CD4-positive, alpha-beta memory T cell (primary cell): Measurements from ENCODE around the gene RHBDD1. TPM values are rescaled to one million over a fixed set of nuclear protein-coding genes. Genes with fewer than 3 reads are reported as not detected.
"Not testable (repeated sequence)": the region's sequence is repeated elsewhere in the genome, so short reads cannot be mapped to it uniquely, and the experiment has no call there.

Experiments used
- CTCF ChIA-PET: fragments of 350-600 bp; sonication (Branson Sonifier 250); formaldehyde crosslinking; loops from one replicate; lab custom pipeline; 2021; ENCODE audit warnings: inconsistent platforms; ENCODE audit not compliant: partially characterized antibody; lab: Charles Lee
- POLR2A ChIA-PET: fragments of 350-600 bp; sonication (Branson Sonifier 250); formaldehyde crosslinking; loops from one replicate; lab custom pipeline; 2021; ENCODE audit not compliant: partially characterized antibody; lab: Charles Lee
- DNase-seq, 5 donors: peaks; one replicate each; pipeline versions ENCODE4 v3.0.0 to v3.0.0-alpha.2; 2020 to 2022; ENCODE audit warnings: mixed read lengths in 1 of 5
- H3K27ac ChIP-seq: one replicate; pipeline ENCODE4 v1.7.0; 2013; ENCODE audit warnings: low read depth, low read length
- H3K27me3 ChIP-seq: 2 replicates; pipeline ENCODE4 v1.7.0; 2013; ENCODE audit warnings: mild to moderate bottlenecking, low read length, moderate library complexity; ENCODE audit not compliant: insufficient read depth
- H3K36me3 ChIP-seq: 2 replicates; pipeline ENCODE4 v1.7.0; 2013; ENCODE audit warnings: mild to moderate bottlenecking, low read length, moderate library complexity; ENCODE audit not compliant: insufficient read depth
- H3K4me1 ChIP-seq: 2 replicates; pipeline ENCODE4 v1.7.0; 2013; ENCODE audit warnings: mild to moderate bottlenecking, low read length, moderate library complexity; ENCODE audit not compliant: insufficient read depth
- H3K4me3 ChIP-seq, 2 donors: one replicate each; pipeline ENCODE4 v1.7.0; 2013; ENCODE audit warnings: low read length in 2 of 2, mild to moderate bottlenecking in 1 of 2
- H3K9me3 ChIP-seq, 2 donors: one replicate each; pipeline ENCODE4 v1.7.0; 2013; ENCODE audit warnings: low read length in 2 of 2, control low read depth in 1 of 2; ENCODE audit not compliant: control insufficient read depth in 1 of 2
- H3K27ac Mint-ChIP-seq, 7 donors: one replicate each; pipeline ENCODE4 v1.8.0; 2020 to 2021; ENCODE audit warnings: mixed read lengths in 7 of 7, mild to moderate bottlenecking in 6 of 7, inconsistent platforms in 3 of 7, moderate library complexity in 3 of 7
- H3K27me3 Mint-ChIP-seq, 2 donors: one replicate each; pipeline ENCODE4 v1.8.0; 2020 to 2021; ENCODE audit warnings: mixed read lengths in 2 of 2
- H3K36me3 Mint-ChIP-seq, 2 donors: one replicate each; pipeline ENCODE4 v1.8.0; 2020 to 2021; ENCODE audit warnings: mixed read lengths in 2 of 2, inconsistent platforms in 1 of 2, mild to moderate bottlenecking in 1 of 2
- H3K4me1 Mint-ChIP-seq, 4 donors: one replicate each; pipeline ENCODE4 v1.8.0; 2020 to 2021; ENCODE audit warnings: mixed read lengths in 4 of 4, mild to moderate bottlenecking in 1 of 4
- H3K4me3 Mint-ChIP-seq, 8 donors: one replicate each; pipeline ENCODE4 v1.8.0; 2020 to 2021; ENCODE audit warnings: mixed read lengths in 8 of 8, mild to moderate bottlenecking in 7 of 8, moderate library complexity in 6 of 8, inconsistent platforms in 3 of 8
- H3K9me3 Mint-ChIP-seq, 8 donors: one replicate each; pipeline ENCODE4 v1.8.0; 2020 to 2021; ENCODE audit warnings: mixed read lengths in 8 of 8, mild to moderate bottlenecking in 5 of 8, inconsistent platforms in 3 of 8, moderate library complexity in 1 of 8
- intact Hi-C: fragments of 100-400 bp; cut with micrococcal nuclease; formaldehyde crosslinking; loops from one replicate; pipeline ENCODE4 v1.15.1; 2023
- polyA plus RNA-seq, 2 donors: library from polyadenylated mRNA; unstranded; fragments of 300-500 nt; fragmentation: Illumina TruSeq; gene quantifications; one replicate each; pipeline ENCODE4 v1.2.3, GENCODE V29; 2021
- total RNA-seq, 2 experiments: library from RNA; stranded (reverse); gene quantifications; one replicate each; pipeline ENCODE4 v1.2.3, GENCODE V29; 2021

Gene RHBDD1
- total and polyA plus RNA-seq, 4 experiments from 2014 or later = 15.6 to 66.0 (median 40.7) TPM

GRCh38 chr2:226839161-226839560, 3.3 kb downstream of the RHBDD1 start:
- POLR2A ChIA-PET = interaction anchor here (1.1 kb wide), 1 partner anchor 9 kb away, joined by 3 read pairs; no protein-coding TSS in a partner anchor
- Mint-ChIP-seq H3K4me1 (peaks cover 52 to 90% (median 69%) of the 10 kb centered on the region in 4 donors), H3K36me3 (peaks cover 0 to 11% of the 10 kb centered on the region in 2 donors)

GRCh38 chr2:226839951-226840350, 4.1 kb downstream of the RHBDD1 start:
- Histone ChIP-seq H3K36me3 (no peaks in the 10 kb centered on the region), H3K27ac (peak overlapping the region; percentile 98), H3K4me1 (peaks cover 44% of the 10 kb centered on the region), H3K27me3 (no peaks in the 10 kb centered on the region), H3K4me3 (no peak overlapping the region), H3K9me3 (no peaks in the 10 kb centered on the region)
- POLR2A ChIA-PET = interaction anchor here (1.1 kb wide), 1 partner anchor 9 kb away, joined by 3 read pairs; no protein-coding TSS in a partner anchor
- Mint-ChIP-seq H3K27me3 (no peaks in the 10 kb centered on the region), H3K9me3 (no peaks in the 10 kb centered on the region), H3K4me3 (peak overlapping the region; percentile 33 to 98 (median 76)), H3K36me3 (peaks cover 0 to 11% of the 10 kb centered on the region in 2 donors), H3K4me1 (peaks cover 50 to 90% (median 69%) of the 10 kb centered on the region in 4 donors), H3K27ac (peak overlapping the region; percentile 93 to 100 (median 97))
- no peak for DNase-seq
- CTCF ChIA-PET = interaction anchor here (2.1 kb wide), 1 partner anchor 39 kb away, joined by 15 read pairs; the partner anchor contains the start of gene IRS1
- intact Hi-C loops = loop anchor here (5.0 to 10.0 kb wide), 3 partner anchors 188 to 1895 kb away; partner anchors contain the start of gene AGFG1

More at GRCh38 chr2:226839161-226839560, 3.3 kb downstream of the RHBDD1 start:
- H3K27ac Mint-ChIP-seq = peak overlapping the region; percentile 93 to 100 (median 100)
- DNase-seq = peak in 4 of 5 donors; percentile 29 to 40 (median 33)
- Histone ChIP-seq H3K27ac (peak overlapping the region; percentile 98), H3K4me3 (no peak overlapping the region), H3K27me3 (no peaks in the 10 kb centered on the region), H3K36me3 (no peaks in the 10 kb centered on the region), H3K9me3 (no peaks in the 10 kb centered on the region), H3K4me1 (peaks cover 52% of the 10 kb centered on the region)
- H3K4me3 Mint-ChIP-seq = peak overlapping the region; percentile 67 to 98 (median 76)
- H3K9me3 Mint-ChIP-seq = no peaks in the 10 kb centered on the region
- CTCF ChIA-PET = interaction anchor here (2.1 kb wide), 1 partner anchor 38 kb away, joined by 15 read pairs; the partner anchor contains the start of gene IRS1
- H3K27me3 Mint-ChIP-seq = no peaks in the 10 kb centered on the region
- intact Hi-C loops = loop anchor here (5.0 to 10.0 kb wide), 3 partner anchors 187 to 1894 kb away; partner anchors contain the start of gene AGFG1

GRCh38 chr2:226843001-226843400, 7.1 kb downstream of the RHBDD1 start:
- H3K9me3 Mint-ChIP-seq, POLR2A ChIA-PET, H3K4me3 Mint-ChIP-seq, H3K27me3 Mint-ChIP-seq, CTCF ChIA-PET, H3K27ac ChIP-seq, H3K27me3 ChIP-seq, DNase-seq, intact Hi-C loops, H3K4me3 ChIP-seq, H3K36me3 ChIP-seq, H3K9me3 ChIP-seq, H3K36me3 Mint-ChIP-seq: not testable (repeated sequence)
- Mint-ChIP-seq H3K4me1 (peaks cover 42 to 65% (median 55%) of the 10 kb centered on the region in 4 donors), H3K27ac (peak overlapping the region in 1 of 7 donors; percentile 27)
- peaks cover 28% of the 10 kb centered on the region for H3K4me1 ChIP-seq

- Mint-ChIP-seq H3K36me3 (peaks cover 0 to 3% of the 10 kb centered on the region in 2 donors), H3K4me1 (peaks cover 29 to 44% (median 32%) of the 10 kb centered on the region in 4 donors), H3K27ac (no peak overlapping the region), H3K27me3 (no peaks in the 10 kb centered on the region), H3K9me3 (no peaks in the 10 kb centered on the region), H3K4me3 (no peak overlapping the region)
- POLR2A ChIA-PET = no interaction called here
- Histone ChIP-seq H3K4me1 (peaks cover 2% of the 10 kb centered on the region), H3K9me3 (no peaks in the 10 kb centered on the region), H3K27me3 (no peaks in the 10 kb centered on the region), H3K27ac (no peak overlapping the region), H3K4me3 (no peak overlapping the region), H3K36me3 (no peaks in the 10 kb centered on the region)
- no peak for DNase-seq
- intact Hi-C loops = no loop called here
- CTCF ChIA-PET = no interaction called here
These were observed 9.7 kb downstream of the RHBDD1 start for GRCh38 chr2:226845386-226846116.

- ChIA-PET CTCF (no interaction called here), POLR2A (no interaction called here)
- no peaks in the 10 kb centered on the region for H3K27me3 Mint-ChIP-seq
- Histone ChIP-seq H3K27ac (no peak overlapping the region), H3K36me3 (no peaks in the 10 kb centered on the region), H3K4me3 (no peak overlapping the region), H3K27me3 (no peaks in the 10 kb centered on the region), H3K4me1 (no peaks in the 10 kb centered on the region), H3K9me3 (no peaks in the 10 kb centered on the region)
- peaks cover 3 to 13% of the 10 kb centered on the region in 2 donors for H3K36me3 Mint-ChIP-seq
- intact Hi-C loops = no loop called here
- H3K27ac Mint-ChIP-seq = no peak overlapping the region
- no peak for DNase-seq
- H3K4me1 Mint-ChIP-seq = peaks cover 21 to 32% (median 25%) of the 10 kb centered on the region in 4 donors
- no peaks in the 10 kb centered on the region for H3K9me3 Mint-ChIP-seq
- no peak overlapping the region for H3K4me3 Mint-ChIP-seq
These were observed 11.2 kb downstream of the RHBDD1 start for GRCh38 chr2:226847090-226847489.

- Mint-ChIP-seq H3K27ac (no peak overlapping the region), H3K36me3 (peaks cover 3 to 13% of the 10 kb centered on the region in 2 donors), H3K4me1 (peaks cover 19 to 28% (median 22%) of the 10 kb centered on the region in 4 donors), H3K9me3 (no peaks in the 10 kb centered on the region), H3K4me3 (no peak overlapping the region), H3K27me3 (no peaks in the 10 kb centered on the region)
- Histone ChIP-seq H3K27ac (no peak overlapping the region), H3K36me3 (no peaks in the 10 kb centered on the region), H3K9me3 (no peaks in the 10 kb centered on the region), H3K4me3 (no peak overlapping the region), H3K4me1 (no peaks in the 10 kb centered on the region), H3K27me3 (no peaks in the 10 kb centered on the region)
- POLR2A ChIA-PET = no interaction called here
- DNase-seq = no peak
- intact Hi-C loops = no loop called here
- CTCF ChIA-PET = no interaction called here
These were observed 11.7 kb downstream of the RHBDD1 start for GRCh38 chr2:226847511-226847910.

GRCh38 chr2:226849349-226849748, 13.5 kb downstream of the RHBDD1 start:
- no peak overlapping the region for H3K27ac ChIP-seq
- intact Hi-C loops = no loop called here
- peaks cover 2 to 13% (median 10%) of the 10 kb centered on the region in 4 donors for H3K4me1 Mint-ChIP-seq
- peaks cover 3 to 13% of the 10 kb centered on the region in 2 donors for H3K36me3 Mint-ChIP-seq
- H3K9me3 Mint-ChIP-seq = no peaks in the 10 kb centered on the region
- ChIA-PET CTCF (no interaction called here), POLR2A (no interaction called here)
- H3K9me3 ChIP-seq = no peaks in the 10 kb centered on the region
- no peaks in the 10 kb centered on the region for H3K27me3 Mint-ChIP-seq
- no peak overlapping the region for H3K4me3 Mint-ChIP-seq
- DNase-seq = no peak
- no peak overlapping the region for H3K27ac Mint-ChIP-seq
- H3K36me3 ChIP-seq = no peaks in the 10 kb centered on the region
- H3K27me3 ChIP-seq = no peaks in the 10 kb centered on the region
- no peak overlapping the region for H3K4me3 ChIP-seq
- H3K4me1 ChIP-seq = no peaks in the 10 kb centered on the region
